ENCODE results near the gene SORCS3.

Gene SORCS3

DNA sequence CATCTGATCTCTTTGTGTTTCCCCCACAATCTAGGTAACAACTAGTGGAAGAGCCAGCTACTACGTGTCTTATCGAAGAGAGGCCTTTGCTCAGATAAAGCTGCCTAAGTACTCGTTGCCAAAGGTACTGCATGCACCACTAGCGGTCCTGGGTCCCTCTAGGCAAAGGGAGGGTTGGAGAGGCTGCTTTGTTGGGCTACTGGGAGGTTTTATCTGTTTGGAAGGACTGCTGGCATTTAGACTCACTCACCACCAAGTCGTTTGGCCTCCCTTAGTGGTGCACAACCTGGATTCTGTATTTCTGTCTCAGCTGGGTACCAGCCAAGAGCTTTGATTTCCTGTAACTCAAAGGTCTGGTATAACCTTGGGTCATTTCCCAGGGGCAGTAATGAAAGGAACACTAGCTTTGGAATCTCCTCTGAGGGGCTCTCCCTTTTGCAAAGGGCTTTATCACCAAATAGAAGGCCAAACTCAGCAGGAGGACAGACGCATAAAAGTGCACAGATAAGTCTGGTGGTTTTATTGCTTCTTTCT is 498.3 kb downstream of the SORCS3 start:
- DNase-seq: no peak

- DNase-seq: no peak
Observed at GRCh38 chr10:105140600-105140999, 499.5 kb downstream of the SORCS3 start.

DNA sequence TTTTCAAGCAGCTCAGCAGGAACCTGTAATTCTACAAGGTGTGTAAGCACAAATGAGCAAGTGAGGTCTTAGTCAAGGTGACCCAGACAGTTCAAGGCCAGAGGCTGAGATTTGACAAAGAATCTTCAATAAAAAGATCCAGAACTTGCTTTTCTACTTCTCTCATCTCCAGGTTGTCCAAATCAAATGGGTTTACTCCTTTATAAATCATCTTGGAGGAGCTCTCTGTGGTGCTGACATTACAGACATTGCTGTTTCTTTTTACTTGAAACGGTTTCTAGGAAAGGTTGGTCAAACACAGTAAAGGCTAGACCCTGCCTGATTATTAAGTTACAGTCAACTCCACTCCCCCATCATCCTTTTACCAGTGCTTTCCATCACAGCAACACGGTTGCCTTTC is 504.6 kb downstream of the SORCS3 start:
- no peak for DNase-seq

GRCh38 chr10:105146436-105146835 is 505.3 kb downstream of the SORCS3 start:
- DNase-seq: no peak

DNA sequence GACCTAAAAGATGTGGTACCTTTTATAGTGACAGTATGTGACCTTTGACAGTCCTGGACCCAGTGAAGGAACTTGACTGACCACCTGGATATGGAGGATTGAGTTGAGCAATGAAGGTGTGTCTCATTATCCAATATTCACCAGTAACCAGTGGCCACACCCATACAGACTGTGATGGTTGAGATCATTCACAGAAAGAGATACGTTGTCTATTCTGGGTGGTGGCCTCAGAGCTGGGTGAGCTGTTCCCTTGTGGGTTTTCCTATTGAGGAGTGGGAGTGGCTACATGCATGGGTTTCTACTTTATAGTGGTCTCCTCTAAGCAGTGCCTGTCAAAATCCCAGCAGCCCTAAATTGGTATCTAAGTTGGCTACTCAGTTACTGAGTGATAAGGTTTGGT is 507.4 kb downstream of the SORCS3 start:
- no peak for DNase-seq

GRCh38 chr10:105148921-105149320 is 507.8 kb downstream of the SORCS3 start:
- DNase-seq: no peak

DNA sequence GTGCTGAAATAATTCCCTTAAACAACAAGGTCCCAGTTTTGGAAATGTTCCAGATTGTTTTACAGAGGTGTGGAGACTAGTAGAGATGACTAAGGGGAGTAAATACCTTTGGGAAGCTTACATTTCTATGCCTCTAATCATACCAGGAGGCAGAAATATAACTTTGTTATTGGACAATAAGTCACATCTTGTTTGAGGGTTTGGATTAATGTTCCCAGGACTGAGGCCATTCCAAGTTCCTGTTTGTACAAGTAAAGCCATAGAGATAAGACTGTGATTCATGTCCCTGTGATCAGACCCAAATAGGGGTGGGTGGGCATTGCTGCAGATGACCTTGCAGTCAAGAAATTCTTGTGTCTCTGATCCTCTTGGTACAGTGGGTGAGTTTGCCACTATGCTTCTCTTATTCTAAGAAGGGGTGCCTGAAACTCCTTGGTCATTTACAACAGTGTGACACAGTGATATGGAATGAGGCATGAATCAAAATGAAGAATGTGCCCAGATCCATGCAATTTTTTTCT is 508.3 kb downstream of the SORCS3 start:
- no peak for DNase-seq

DNA sequence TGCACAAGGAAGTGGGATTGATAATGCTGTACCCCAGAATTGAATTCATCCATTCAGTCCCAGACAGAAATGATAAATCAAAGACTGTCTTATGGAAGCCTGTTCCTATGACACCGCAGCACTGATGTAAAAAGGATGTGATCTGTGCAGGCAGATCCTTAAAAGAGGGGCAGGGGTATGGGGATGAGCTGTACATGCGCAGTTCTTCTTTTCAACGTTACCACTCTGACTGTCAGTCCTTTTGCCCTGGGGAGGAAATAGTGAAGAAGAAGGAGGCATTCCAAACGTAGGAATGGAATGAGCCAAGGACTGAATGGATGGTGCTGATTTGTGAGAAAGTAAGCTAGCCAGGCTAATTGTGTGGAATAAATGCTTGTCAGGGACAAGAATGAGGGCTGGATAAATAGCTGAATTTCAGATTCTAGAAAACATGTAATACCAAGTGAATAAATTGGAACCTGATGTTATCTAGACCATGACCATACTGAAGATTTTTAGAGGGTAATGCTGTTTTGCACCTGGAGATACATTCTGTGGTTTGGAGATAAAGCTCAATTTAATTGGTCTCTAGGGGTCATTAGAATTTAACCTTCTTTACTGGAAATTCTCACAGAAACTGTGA is 509.3 kb downstream of the SORCS3 start:
- no peak for DNase-seq

GRCh38 chr10:105154736-105155135 is 513.6 kb downstream of the SORCS3 start:
- no peak for DNase-seq

DNA sequence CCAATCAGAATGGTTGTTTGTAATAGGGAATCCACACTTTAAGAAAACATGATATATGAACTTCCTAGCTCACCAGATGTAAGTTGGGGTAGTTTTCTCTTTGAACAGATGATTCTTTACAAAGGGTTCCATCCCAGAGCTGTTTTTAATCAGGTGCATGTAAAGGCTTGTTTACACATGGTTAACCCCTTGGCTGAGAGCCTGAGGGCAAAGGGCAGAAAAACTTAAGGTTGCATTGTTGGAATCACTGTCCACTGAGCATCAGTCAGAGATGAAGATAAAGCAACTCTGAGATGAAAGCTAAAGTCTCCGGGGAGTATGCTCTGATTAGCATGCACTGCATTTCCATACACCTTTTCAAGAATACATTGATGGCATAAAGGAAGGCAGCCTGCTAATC is 518.2 kb downstream of the SORCS3 start:
- DNase-seq: no peak

- DNase-seq: no peak
Observed at GRCh38 chr10:105161149-105161548, 520.1 kb downstream of the SORCS3 start.

DNA sequence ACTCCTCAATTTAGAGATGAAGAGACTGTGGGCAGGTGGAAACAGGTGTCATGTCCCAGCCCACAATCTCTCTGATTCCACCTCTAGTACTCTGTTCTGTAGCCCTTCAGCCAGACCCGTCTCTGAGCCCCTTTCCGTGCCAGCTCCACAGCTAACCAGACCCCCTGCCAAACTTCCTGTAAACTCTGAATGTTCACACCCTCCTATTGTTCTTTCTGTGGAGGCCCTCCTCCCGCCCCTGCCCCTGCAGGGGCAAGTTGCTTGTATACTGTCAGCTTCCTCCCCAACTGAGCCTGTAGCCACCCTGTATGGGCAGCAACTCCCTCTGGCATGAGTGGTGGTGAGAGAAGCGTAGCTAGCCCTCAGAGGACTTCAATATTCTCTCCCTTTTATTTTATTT is 520.7 kb downstream of the SORCS3 start:
- no peak for DNase-seq

GRCh38 chr10:105170521-105170920 is 529.4 kb downstream of the SORCS3 start:
- DNase-seq: no peak

DNA sequence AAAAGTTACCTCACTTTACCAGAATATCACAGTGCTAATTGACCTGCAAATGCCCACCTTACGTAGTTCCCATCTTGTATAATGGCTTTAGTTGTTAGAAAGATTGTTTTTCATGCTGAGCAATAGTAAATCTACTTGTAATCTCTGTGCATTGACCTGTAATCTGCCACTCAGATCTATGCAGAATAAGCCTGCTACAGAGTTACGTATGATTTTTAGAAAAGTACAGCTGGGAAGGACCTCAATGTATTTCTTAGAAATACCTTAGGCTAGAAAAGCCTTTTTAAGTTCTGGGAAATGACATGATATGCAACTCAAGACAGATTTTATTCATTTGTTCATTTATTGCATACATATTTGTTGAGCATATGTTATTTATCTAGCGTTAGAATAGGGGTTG is 530.9 kb downstream of the SORCS3 start:
- DNase-seq: no peak

DNA sequence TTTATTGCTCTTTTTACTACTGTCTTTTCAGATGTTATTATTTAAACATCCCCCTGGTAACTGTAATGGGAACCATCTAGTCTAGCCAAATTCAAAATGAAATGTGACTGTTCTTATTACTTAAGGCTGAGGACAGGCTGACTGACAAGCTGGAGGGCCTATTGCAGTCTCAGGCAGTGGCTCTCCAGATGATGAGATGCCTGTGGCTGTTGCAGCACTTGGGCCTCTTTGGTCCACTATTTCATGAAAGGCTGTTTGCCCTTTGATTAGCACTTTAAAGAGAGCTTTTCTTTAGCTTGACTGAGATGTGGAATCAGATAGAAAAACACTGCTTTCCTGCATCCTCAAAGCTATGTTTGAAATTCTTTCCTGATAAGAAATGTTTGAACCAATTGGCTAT is 540.5 kb downstream of the SORCS3 start:
- DNase-seq: no peak

- no peak for DNase-seq
Observed at GRCh38 chr10:105183536-105183935, 542.4 kb downstream of the SORCS3 start.

DNA sequence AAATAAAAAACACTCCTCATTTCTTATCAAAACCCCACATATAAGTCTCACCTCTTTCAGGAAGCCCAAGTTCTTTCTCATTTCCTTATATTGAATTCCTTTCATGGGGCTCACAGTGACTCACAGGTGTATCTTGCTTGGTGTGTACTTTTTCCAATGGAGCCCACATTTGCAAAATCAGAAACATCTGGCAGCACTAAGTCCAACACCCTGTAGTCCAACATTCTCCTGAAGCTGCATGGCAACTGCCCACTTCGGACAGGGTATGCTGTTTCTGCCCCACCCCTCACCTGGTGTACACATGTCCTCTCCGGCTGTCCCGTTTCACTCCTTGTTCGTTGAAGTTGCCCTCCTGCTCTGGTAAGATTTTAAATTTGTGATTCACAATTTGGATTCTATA is 544.1 kb downstream of the SORCS3 start:
- no peak for DNase-seq

DNA sequence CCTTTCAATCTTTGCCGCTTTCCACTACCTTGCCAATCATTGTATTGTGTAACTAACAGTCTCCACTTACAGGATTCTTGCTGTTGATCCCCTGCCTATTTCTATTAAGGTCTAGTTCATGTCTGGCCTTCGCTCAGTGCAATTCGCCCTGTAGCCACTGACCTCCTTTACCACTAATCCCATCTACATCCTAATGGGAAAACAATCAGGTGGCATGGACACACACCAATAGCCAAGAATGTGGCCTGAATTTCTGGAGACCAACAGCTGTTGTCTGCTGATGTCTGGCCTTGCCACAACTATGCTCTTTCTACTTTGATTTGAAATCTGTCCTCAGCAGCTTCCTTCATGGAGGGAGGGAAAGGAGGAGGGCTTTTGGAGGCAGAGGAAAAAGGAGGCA is 546.2 kb downstream of the SORCS3 start:
- DNase-seq: no peak

- DNase-seq: no peak
Observed at GRCh38 chr10:105188737-105189462, 547.8 kb downstream of the SORCS3 start.

DNA sequence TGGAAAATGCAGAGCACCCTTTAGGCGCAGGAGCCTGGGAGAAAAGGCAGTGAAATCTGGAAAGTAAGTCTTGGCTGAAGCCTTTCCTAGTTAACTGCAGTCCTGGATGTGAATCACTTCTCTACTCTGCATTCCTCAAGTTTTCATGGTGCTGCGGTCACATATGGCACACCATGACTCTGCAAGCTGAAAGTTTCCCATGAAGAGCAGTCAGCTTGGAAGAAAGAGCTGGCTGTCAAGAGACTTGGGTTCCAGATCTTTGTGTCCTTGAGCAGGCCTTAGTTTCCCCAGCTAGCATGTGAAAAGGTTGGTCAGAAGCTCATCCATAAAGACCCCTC is 548.3 kb downstream of the SORCS3 start:
- no peak for DNase-seq

DNA sequence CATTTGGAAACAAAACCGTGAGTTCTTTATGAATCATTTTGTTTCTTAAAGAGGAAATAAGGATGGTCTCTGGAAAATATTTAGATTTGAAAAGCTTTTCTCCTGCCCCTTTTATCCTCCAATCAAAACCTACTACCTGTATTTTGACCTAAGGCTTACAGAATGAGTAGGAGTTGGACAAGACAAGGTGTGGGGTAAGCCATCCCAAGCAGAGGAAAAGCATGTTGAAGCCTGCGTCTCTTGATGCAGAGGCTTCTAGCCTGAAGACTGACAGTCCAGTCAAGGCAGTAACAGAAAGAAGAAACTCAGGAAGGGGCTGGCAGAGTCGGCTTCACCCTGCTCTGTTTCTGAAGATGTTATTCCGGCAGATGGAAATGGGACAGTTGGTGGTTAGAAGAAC is 551.1 kb downstream of the SORCS3 start:
- DNase-seq: no peak

- DNase-seq: no peak
Observed at GRCh38 chr10:105192861-105193260, 551.8 kb downstream of the SORCS3 start.

- DNase-seq: no peak
Observed at GRCh38 chr10:105195831-105196230, 554.7 kb downstream of the SORCS3 start.

GRCh38 chr10:105197598-105198364 is 556.7 kb downstream of the SORCS3 start:
- no peak for DNase-seq
